H9 (cell line): ENCODE measurements around the gene SQOR. TPM values are rescaled to one million over a fixed set of nuclear protein-coding genes. Genes with fewer than 3 reads are reported as not detected.

ENCODE experiments used
- DNase-seq: peaks from one replicate; pipeline ENCODE4 v3.0.0-alpha.2; 2017
- H2AFZ ChIP-seq: one replicate; pipeline ENCODE4 v1.6.1; 2013; ENCODE audit warnings: mild to moderate bottlenecking, low read length, control low read depth, moderate library complexity
- H2AK5ac ChIP-seq: 2 replicates; pipeline ENCODE4 v1.6.1; 2013; ENCODE audit warnings: low read length, control low read depth, mixed read lengths; ENCODE audit not compliant: insufficient read length
- H2BK120ac ChIP-seq: one replicate; pipeline ENCODE4 v1.6.1; 2013; ENCODE audit warnings: low read depth, mild to moderate bottlenecking, low read length, control low read depth, inconsistent platforms; ENCODE audit not compliant: poor library complexity, severe bottlenecking
- H2BK12ac ChIP-seq: 2 replicates; pipeline ENCODE4 v1.6.1; 2013; ENCODE audit warnings: low read length, control low read depth, mixed read lengths, low read depth; ENCODE audit not compliant: insufficient read length
- H2BK15ac ChIP-seq: 2 replicates; pipeline ENCODE4 v1.6.1; 2013; ENCODE audit warnings: low read depth, low read length, control low read depth
- H2BK20ac ChIP-seq: one replicate; pipeline ENCODE4 v1.6.1; 2013; ENCODE audit warnings: low read depth, mild to moderate bottlenecking, low read length, control low read depth, inconsistent platforms; ENCODE audit not compliant: poor library complexity, severe bottlenecking
- H2BK5ac ChIP-seq: 2 replicates; pipeline ENCODE4 v1.6.1; 2013; ENCODE audit warnings: low read length, control low read depth, mixed read lengths; ENCODE audit not compliant: insufficient read length
- H3K14ac ChIP-seq: 2 replicates; pipeline ENCODE4 v1.6.1; 2013; ENCODE audit warnings: low read length, control low read depth; ENCODE audit not compliant: insufficient read depth
- H3K18ac ChIP-seq: 2 replicates; pipeline ENCODE4 v1.6.1; 2013; ENCODE audit warnings: low read depth, mild to moderate bottlenecking, mixed read lengths, low read length, control low read depth; ENCODE audit not compliant: insufficient read length
- H3K23ac ChIP-seq: 2 replicates; pipeline ENCODE4 v1.6.1; 2013; ENCODE audit warnings: low read length, control low read depth, mixed read lengths, low read depth; ENCODE audit not compliant: insufficient read length
- H3K23me2 ChIP-seq: 2 replicates; pipeline ENCODE4 v1.6.1; 2013; ENCODE audit warnings: low read depth, mild to moderate bottlenecking, mixed read lengths, low read length, control low read depth; ENCODE audit not compliant: insufficient read length, poor library complexity, severe bottlenecking
- H3K27ac ChIP-seq: 2 replicates; pipeline ENCODE4 v1.5.1; 2013; ENCODE audit warnings: low read length, control low read depth, mixed read lengths, low read depth; ENCODE audit not compliant: insufficient read length
- H3K27me3 ChIP-seq: 2 replicates; pipeline ENCODE4 v1.6.1; 2013; ENCODE audit warnings: low read length, control low read depth, inconsistent platforms; ENCODE audit not compliant: insufficient read depth
- H3K4ac ChIP-seq: 2 replicates; pipeline ENCODE4 v1.6.1; 2013; ENCODE audit warnings: low read depth, mild to moderate bottlenecking, control low read depth, inconsistent platforms, low read length, moderate library complexity
- H3K4me1 ChIP-seq: 2 replicates; pipeline ENCODE4 v1.6.1; 2013; ENCODE audit warnings: low read length, control low read depth, inconsistent platforms; ENCODE audit not compliant: insufficient read depth
- H3K4me2 ChIP-seq: 2 replicates; pipeline ENCODE4 v1.6.1; 2013; ENCODE audit warnings: low read length, control low read depth, mixed read lengths; ENCODE audit not compliant: insufficient read length, insufficient read depth
- H3K56ac ChIP-seq: 2 replicates; pipeline ENCODE4 v1.6.1; 2013; ENCODE audit warnings: low read depth, mild to moderate bottlenecking, mixed read lengths, low read length, control low read depth; ENCODE audit not compliant: insufficient read length
- H3K79me1 ChIP-seq: 2 replicates; pipeline ENCODE4 v1.6.1; 2013; ENCODE audit warnings: low read depth, mild to moderate bottlenecking, moderate library complexity, low read length, control low read depth, inconsistent platforms; ENCODE audit not compliant: insufficient read depth, poor library complexity, severe bottlenecking
- H3K79me2 ChIP-seq: 2 replicates; pipeline ENCODE4 v1.6.1; 2013; ENCODE audit warnings: low read length, control low read depth, inconsistent platforms; ENCODE audit not compliant: insufficient read depth
- H3K9ac ChIP-seq: 2 replicates; pipeline ENCODE4 v1.6.1; 2013; ENCODE audit warnings: low read length, control low read depth, mixed read lengths; ENCODE audit not compliant: insufficient read length; ENCODE audit errors: extremely low read depth
- H3K9me3 ChIP-seq: one replicate; pipeline ENCODE4 v1.6.1; 2013; ENCODE audit warnings: low read depth, low read length, inconsistent platforms; ENCODE audit not compliant: control insufficient read depth
- H3T11ph ChIP-seq: one replicate; pipeline ENCODE4 v1.6.1; 2013; ENCODE audit warnings: mild to moderate bottlenecking, low read length, control low read depth, inconsistent platforms
- H4K20me1 ChIP-seq: one replicate; pipeline ENCODE4 v1.6.1; 2013; ENCODE audit not compliant: control insufficient read depth, insufficient read length, insufficient read depth
- H4K5ac ChIP-seq: 2 replicates; pipeline ENCODE4 v1.6.1; 2013; ENCODE audit warnings: low read depth, mild to moderate bottlenecking, mixed read lengths, low read length, control low read depth; ENCODE audit not compliant: insufficient read length
- H4K8ac ChIP-seq: replicated peaks from 2 replicates; pipeline ENCODE4 v1.6.1; 2013; ENCODE audit warnings: low read length, control low read depth, mixed read lengths, low read depth; ENCODE audit not compliant: insufficient read length
- H4K91ac ChIP-seq: 2 replicates; pipeline ENCODE4 v1.6.1; 2013; ENCODE audit warnings: low read depth, mild to moderate bottlenecking, moderate library complexity, mixed read lengths, low read length, control low read depth; ENCODE audit not compliant: insufficient read length
- H3K27ac Mint-ChIP-seq, 3 experiments: 2 replicates in 2 of 3; 3 replicates in 1 of 3; pipeline ENCODE4 v1.8.0; 2020 to 2021; ENCODE audit warnings: mixed read lengths in 3 of 3, mild to moderate bottlenecking in 1 of 3, moderate library complexity in 1 of 3
- H3K27me3 Mint-ChIP-seq: 2 replicates; pipeline ENCODE4 v1.8.0; 2021; ENCODE audit warnings: low read depth, mild to moderate bottlenecking, moderate library complexity, mixed read lengths
- H3K36me3 Mint-ChIP-seq, 3 experiments: 2 replicates in 2 of 3; 3 replicates in 1 of 3; pipeline ENCODE4 v1.8.0; 2020 to 2021; ENCODE audit warnings: low read depth in 3 of 3, mixed read lengths in 3 of 3; ENCODE audit not compliant: insufficient read depth in 1 of 3
- H3K4me1 Mint-ChIP-seq, 2 experiments: 2 replicates each; pipeline ENCODE4 v1.8.0; 2020; ENCODE audit warnings: mixed read lengths in 2 of 2
- H3K4me3 Mint-ChIP-seq, 2 experiments: 2 replicates in 1 of 2; 3 replicates in 1 of 2; pipeline ENCODE4 v1.8.0; 2020 to 2021; ENCODE audit warnings: mild to moderate bottlenecking in 2 of 2, mixed read lengths in 2 of 2, moderate library complexity in 1 of 2
- H3K9me3 Mint-ChIP-seq, 2 experiments: 2 replicates in 1 of 2; 3 replicates in 1 of 2; pipeline ENCODE4 v1.8.0; 2020; ENCODE audit warnings: mild to moderate bottlenecking in 2 of 2, mixed read lengths in 2 of 2, moderate library complexity in 1 of 2
- WGBS: extraction: QIAGEN DNeasy Blood & Tissue Kit; methylation state at CpG from one replicate; pipeline ENCODE4 v1.1.7; 2013; ENCODE audit warnings: missing lambda C conversion rate, low lambda C conversion rate, mixed read lengths; ENCODE audit not compliant: insufficient read length; ENCODE audit errors: extremely low coverage; 5-methylcytosine and 5-hydroxymethylcytosine counted together
- total RNA-seq: library from RNA; stranded (reverse); gene quantifications from 2 replicates; pipeline ENCODE4 v1.2.1, GENCODE V29; 2021
- TF ChIP-seq, protein P1 (sequence below): fragments of 200-600 bp; sonication (generic); conservative IDR thresholded peaks from 3 replicates; pipeline ENCODE4 v1.8.0; 2021; ENCODE audit warnings: antibody characterized with exemption, mild to moderate bottlenecking

SQOR gene
- total RNA-seq, 1 experiment from 2014 or later, result 0.17 TPM

- H2AFZ ChIP-seq, result no peak overlapping the region
These were observed 28.4 kb upstream of the SQOR start for GRCh38 chr15:45606413-45606812.

More at GRCh38 chr15:45606413-45606812, 28.4 kb upstream of the SQOR start:
- Histone ChIP-seq H3T11ph (no peak overlapping the region), H2BK5ac (no peak overlapping the region), H3K9ac (no peak overlapping the region), H3K4me1 (no peaks in the 10 kb centered on the region), H3K4ac (no peak overlapping the region), H3K23me2 (no peaks in the 10 kb centered on the region), H3K27me3 (no peaks in the 10 kb centered on the region), H2BK12ac (no peak overlapping the region), H4K91ac (no peak overlapping the region), H4K8ac (no peak overlapping the region), H3K23ac (no peak overlapping the region), H2AK5ac (no peak overlapping the region), H3K14ac (no peak overlapping the region), H3K79me2 (no peaks in the 10 kb centered on the region), H4K5ac (no peak overlapping the region), H2BK120ac (no peak overlapping the region), H3K27ac (no peak overlapping the region), H2BK15ac (no peak overlapping the region), H3K18ac (no peak overlapping the region), H4K20me1 (no peaks in the 10 kb centered on the region), H2BK20ac (no peak overlapping the region), H3K56ac (no peak overlapping the region), H3K9me3 (no peaks in the 10 kb centered on the region), H3K79me1 (peaks cover 3% of the 10 kb centered on the region), H3K4me2 (no peak overlapping the region)
- no peak overlapping the region for H3K27ac Mint-ChIP-seq
- no peaks in the 10 kb centered on the region for H3K4me1 Mint-ChIP-seq
- no peak for DNase-seq
- peaks cover 0 to 18% (median 17%) of the 10 kb centered on the region in 3 experiments; a peak in 5 of 7 replicates for H3K36me3 Mint-ChIP-seq
- TF ChIP-seq, protein P1, sequence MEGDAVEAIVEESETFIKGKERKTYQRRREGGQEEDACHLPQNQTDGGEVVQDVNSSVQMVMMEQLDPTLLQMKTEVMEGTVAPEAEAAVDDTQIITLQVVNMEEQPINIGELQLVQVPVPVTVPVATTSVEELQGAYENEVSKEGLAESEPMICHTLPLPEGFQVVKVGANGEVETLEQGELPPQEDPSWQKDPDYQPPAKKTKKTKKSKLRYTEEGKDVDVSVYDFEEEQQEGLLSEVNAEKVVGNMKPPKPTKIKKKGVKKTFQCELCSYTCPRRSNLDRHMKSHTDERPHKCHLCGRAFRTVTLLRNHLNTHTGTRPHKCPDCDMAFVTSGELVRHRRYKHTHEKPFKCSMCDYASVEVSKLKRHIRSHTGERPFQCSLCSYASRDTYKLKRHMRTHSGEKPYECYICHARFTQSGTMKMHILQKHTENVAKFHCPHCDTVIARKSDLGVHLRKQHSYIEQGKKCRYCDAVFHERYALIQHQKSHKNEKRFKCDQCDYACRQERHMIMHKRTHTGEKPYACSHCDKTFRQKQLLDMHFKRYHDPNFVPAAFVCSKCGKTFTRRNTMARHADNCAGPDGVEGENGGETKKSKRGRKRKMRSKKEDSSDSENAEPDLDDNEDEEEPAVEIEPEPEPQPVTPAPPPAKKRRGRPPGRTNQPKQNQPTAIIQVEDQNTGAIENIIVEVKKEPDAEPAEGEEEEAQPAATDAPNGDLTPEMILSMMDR, result no peak
- no CpG with 5 or more reads among the region's 3 CpGs for WGBS
- H3K4me3 Mint-ChIP-seq, result no peak overlapping the region
- no peaks in the 10 kb centered on the region for H3K9me3 Mint-ChIP-seq
- H3K27me3 Mint-ChIP-seq, result no peaks in the 10 kb centered on the region
